IPS DF 6.9 (cell line): ENCODE results near the gene OR52E1.
"Not testable (repeated sequence)": the region's sequence is repeated elsewhere in the genome, so short reads cannot be mapped to it uniquely, and the experiment has no call there.

Experiments used
- DNase-seq: peaks from one replicate; pipeline ENCODE4 v3.0.0-alpha.2; 2013; ENCODE audit warnings: low read depth, low spot score
- H3K27ac ChIP-seq: one replicate; pipeline ENCODE4 v1.5.1; 2013; ENCODE audit warnings: low read length, control low read depth
- H3K27me3 ChIP-seq: 2 replicates; pipeline ENCODE4 v1.6.1; 2013; ENCODE audit warnings: mild to moderate bottlenecking, low read length; ENCODE audit not compliant: control insufficient read depth, insufficient read depth
- H3K36me3 ChIP-seq: 2 replicates; pipeline ENCODE4 v1.6.1; 2013; ENCODE audit warnings: low read length; ENCODE audit not compliant: control insufficient read depth, insufficient read depth
- H3K4me1 ChIP-seq: 2 replicates; pipeline ENCODE4 v1.6.1; 2013; ENCODE audit warnings: low read length; ENCODE audit not compliant: control insufficient read depth, insufficient read depth
- H3K4me3 ChIP-seq: 2 replicates; pipeline ENCODE4 v1.5.1; 2013; ENCODE audit warnings: mild to moderate bottlenecking, low read length
- H3K9me3 ChIP-seq: 2 replicates; pipeline ENCODE4 v1.6.1; 2013; ENCODE audit warnings: low read length, inconsistent platforms; ENCODE audit not compliant: control insufficient read depth, insufficient read depth
- WGBS: extraction: QIAGEN DNeasy Blood & Tissue Kit; methylation state at CpG from one replicate; pipeline ENCODE4 v1.1.7; 2013; ENCODE audit warnings: mixed read lengths, missing lambda C conversion rate; ENCODE audit not compliant: insufficient read length, insufficient coverage; 5-methylcytosine and 5-hydroxymethylcytosine counted together

Gene OR52E1

DNA sequence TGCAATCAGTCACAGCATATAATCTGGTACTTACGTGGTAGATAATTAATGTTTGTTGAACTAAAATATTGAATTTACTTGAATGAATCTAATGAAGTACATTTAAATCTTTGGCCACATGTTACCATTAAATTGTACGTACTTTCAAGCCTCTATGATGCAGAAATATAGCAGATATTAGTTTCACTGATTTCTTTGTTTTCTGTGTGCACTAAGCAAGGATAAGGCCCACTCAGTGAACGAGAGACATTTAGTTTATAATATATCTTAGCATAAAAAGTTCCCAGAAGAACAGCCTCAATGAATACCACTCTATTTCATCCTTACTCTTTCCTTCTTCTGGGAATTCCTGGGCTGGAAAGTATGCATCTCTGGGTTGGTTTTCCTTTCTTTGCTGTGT, at the start of gene OR52E1:
OR52E1 (plus strand) TSS at position 301 of the 400 bp plus-strand sequence.
- DNase-seq, result no peak
- H3K36me3 ChIP-seq, result no peaks in the 10 kb centered on the region
- H3K4me1 ChIP-seq, result no peaks in the 10 kb centered on the region
- no peaks in the 10 kb centered on the region for H3K9me3 ChIP-seq
- WGBS, result no CpG with 5 or more reads among the region's 3 CpGs
- H3K4me3 ChIP-seq, result no peak within 1 kb of the TSS
- no peaks in the 10 kb centered on the region for H3K27me3 ChIP-seq
- H3K27ac ChIP-seq, result no peak within 1 kb of the TSS

DNA sequence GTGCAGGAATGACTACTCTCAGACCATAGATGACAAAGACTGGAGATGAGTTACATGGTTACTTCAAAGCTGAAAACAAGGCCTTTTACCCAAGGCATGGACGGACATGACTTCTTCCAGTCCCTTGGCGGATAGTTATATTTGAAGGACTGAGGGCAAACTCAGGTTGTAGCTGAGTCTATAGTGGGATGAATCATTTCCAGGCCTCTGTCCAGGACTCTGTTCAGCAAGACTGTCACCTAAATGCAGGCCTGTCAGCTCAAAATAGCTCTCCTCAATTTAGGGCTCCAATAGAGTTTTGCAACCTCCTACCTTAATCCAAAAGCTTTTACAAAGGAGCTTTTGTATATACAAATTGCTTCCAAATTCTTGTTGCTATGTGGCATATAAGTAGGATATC, 47.4 kb upstream of the OR52E1 start:
- Histone ChIP-seq H3K4me3 (no peak overlapping the region), H3K27me3 (no peaks in the 10 kb centered on the region), H3K27ac (no peak overlapping the region), H3K4me1 (no peaks in the 10 kb centered on the region), H3K36me3 (no peaks in the 10 kb centered on the region), H3K9me3 (no peaks in the 10 kb centered on the region)
- no peak for DNase-seq
- no CpG with 5 or more reads among the region's 2 CpGs for WGBS

DNA sequence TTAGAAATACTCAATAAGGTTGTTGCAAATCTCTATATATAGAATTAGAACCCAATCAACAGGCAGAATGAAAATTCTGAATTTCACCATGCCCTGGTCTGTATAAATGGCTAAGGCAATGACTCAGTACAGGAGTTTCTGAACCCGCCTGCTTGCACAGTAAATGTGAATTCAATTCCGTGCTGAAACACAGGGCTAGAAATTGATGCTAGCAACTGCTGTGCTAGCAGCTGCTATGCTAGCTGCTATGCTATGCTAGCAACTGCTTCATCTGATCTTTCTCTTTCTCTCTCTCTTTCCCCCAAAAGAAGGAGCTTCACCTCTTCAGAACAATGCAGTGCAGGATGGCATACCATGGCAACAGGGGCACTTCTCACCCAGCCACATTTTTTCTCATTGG, 32.7 kb upstream of the OR52E1 start:
- H3K27me3 ChIP-seq, result no peaks in the 10 kb centered on the region
- no CpG with 5 or more reads among the region's 2 CpGs for WGBS
- DNase-seq, result no peak
- H3K9me3 ChIP-seq, result no peaks in the 10 kb centered on the region
- H3K27ac ChIP-seq, result no peak overlapping the region
- no peaks in the 10 kb centered on the region for H3K4me1 ChIP-seq
- no peak overlapping the region for H3K4me3 ChIP-seq
- no peaks in the 10 kb centered on the region for H3K36me3 ChIP-seq

DNA sequence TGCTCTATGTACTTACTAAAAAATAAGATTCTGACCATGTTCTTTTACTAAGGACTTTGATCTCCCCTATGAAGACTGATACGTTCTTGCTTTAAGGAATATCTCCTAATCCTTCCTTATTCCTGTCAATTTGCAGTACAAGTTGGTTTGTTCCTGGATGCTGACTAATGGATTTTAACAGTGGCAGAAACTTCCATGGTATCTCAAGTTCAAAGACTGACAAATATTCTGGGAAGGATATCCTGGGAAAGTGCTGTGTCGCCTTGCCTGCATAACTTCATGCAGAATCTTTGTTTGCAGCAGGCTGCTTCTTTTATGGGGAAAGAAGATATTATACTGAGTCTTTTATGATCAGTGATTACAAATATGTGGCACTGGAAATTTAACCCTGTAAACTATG, 31.4 kb upstream of the OR52E1 start:
- H3K27ac ChIP-seq, result no peak overlapping the region
- H3K9me3 ChIP-seq, result no peaks in the 10 kb centered on the region
- no peaks in the 10 kb centered on the region for H3K36me3 ChIP-seq
- no peaks in the 10 kb centered on the region for H3K4me1 ChIP-seq
- no peak for DNase-seq
- no CpG with 5 or more reads among the region's 2 CpGs for WGBS
- no peak overlapping the region for H3K4me3 ChIP-seq
- H3K27me3 ChIP-seq, result no peaks in the 10 kb centered on the region

DNA sequence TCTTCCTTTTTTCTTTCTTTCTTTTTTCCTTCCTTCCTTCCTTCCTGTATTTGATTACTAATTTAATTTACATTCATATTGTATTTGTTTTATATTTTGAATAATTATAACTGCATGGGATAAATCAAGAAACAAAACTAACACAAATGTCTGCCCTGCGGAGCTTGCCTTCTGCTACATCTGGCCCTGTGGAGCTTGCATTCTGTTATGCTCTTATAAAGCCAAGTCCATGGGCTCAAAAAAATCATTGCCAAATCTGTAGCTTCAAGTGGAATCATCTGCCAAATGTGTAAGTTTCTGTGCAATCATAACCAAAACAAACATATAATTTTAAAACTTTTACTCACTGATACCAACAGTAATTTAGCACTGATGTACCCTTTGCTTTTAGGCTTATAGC, 31.0 kb upstream of the OR52E1 start:
- H3K4me3 ChIP-seq, result no peak overlapping the region
- H3K27ac ChIP-seq, result no peak overlapping the region
- H3K27me3 ChIP-seq, result no peaks in the 10 kb centered on the region
- no peak for DNase-seq
- no peaks in the 10 kb centered on the region for H3K36me3 ChIP-seq
- H3K9me3 ChIP-seq, result no peaks in the 10 kb centered on the region
- no peaks in the 10 kb centered on the region for H3K4me1 ChIP-seq
- WGBS, result no CpG with 5 or more reads among the region's 1 CpG

DNA sequence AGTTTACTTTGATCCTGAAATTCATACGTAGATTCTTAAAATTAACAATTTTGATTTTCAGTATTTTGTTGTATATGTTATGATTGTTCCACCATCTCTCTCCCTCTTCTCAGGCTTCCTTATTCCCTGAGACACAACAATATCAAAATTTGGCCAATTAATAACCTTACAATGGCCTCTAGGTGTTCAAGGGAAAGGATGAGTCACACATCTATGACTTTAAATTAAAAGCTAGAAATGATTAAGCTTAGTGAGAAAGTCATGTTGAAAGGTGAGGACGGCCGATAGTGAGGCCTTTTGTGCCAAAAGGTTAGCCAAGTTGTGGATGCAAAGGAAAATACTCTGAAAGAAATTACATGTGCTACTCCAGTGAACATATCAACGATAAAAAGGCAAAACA, 28.5 kb upstream of the OR52E1 start:
- H3K4me1 ChIP-seq, result no peaks in the 10 kb centered on the region
- no peaks in the 10 kb centered on the region for H3K27me3 ChIP-seq
- no CpG with 5 or more reads among the region's 4 CpGs for WGBS
- no peak overlapping the region for H3K4me3 ChIP-seq
- H3K36me3 ChIP-seq, result no peaks in the 10 kb centered on the region
- no peaks in the 10 kb centered on the region for H3K9me3 ChIP-seq
- H3K27ac ChIP-seq, result no peak overlapping the region
- no peak for DNase-seq

DNA sequence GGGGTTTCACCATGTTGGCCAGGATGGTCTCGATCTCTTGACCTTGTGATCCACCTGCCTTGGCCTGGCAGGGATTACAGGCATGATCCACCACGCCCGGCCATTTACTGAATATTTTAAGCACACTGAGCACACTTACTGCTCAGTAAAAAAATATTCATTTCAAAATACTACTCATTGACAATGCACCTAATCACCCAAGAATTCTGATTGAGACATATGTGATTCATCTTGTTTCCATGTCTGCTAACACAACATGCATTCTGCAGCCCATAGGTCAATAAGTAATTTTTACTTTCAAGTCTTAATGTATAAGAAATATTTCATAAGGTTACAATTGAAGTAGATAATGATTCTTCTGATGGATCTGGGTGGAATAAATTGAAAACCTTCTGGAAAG, 27.3 kb upstream of the OR52E1 start:
- Histone ChIP-seq H3K36me3 (no peaks in the 10 kb centered on the region), H3K27me3 (no peaks in the 10 kb centered on the region), H3K9me3 (no peaks in the 10 kb centered on the region), H3K4me1 (no peaks in the 10 kb centered on the region), H3K27ac (no peak overlapping the region), H3K4me3 (no peak overlapping the region)
- no CpG with 5 or more reads among the region's 3 CpGs for WGBS
- no peak for DNase-seq

DNA sequence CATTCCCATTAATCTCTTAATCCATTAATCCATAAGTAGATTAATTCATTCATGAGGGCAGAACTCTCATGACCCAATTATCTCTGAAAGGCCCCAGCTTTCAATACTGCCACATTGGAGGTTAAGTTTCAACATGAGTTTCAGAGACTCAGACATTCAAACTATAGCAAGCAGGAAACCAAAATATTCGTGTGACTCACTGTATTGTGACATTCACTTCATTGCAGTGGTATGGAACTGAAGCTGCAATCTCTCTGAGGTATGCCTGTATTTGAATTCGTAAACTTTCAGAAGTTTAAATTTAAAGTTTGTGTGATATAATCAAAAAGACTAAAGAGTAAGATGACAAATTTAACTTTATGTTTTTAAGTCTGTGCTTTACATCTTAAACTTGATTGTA, 26.0 kb upstream of the OR52E1 start:
- no peaks in the 10 kb centered on the region for H3K4me1 ChIP-seq
- H3K9me3 ChIP-seq, result no peaks in the 10 kb centered on the region
- H3K4me3 ChIP-seq, result no peak overlapping the region
- no CpG with 5 or more reads among the region's 2 CpGs for WGBS
- H3K36me3 ChIP-seq, result no peaks in the 10 kb centered on the region
- no peak for DNase-seq
- no peaks in the 10 kb centered on the region for H3K27me3 ChIP-seq
- no peak overlapping the region for H3K27ac ChIP-seq

DNA sequence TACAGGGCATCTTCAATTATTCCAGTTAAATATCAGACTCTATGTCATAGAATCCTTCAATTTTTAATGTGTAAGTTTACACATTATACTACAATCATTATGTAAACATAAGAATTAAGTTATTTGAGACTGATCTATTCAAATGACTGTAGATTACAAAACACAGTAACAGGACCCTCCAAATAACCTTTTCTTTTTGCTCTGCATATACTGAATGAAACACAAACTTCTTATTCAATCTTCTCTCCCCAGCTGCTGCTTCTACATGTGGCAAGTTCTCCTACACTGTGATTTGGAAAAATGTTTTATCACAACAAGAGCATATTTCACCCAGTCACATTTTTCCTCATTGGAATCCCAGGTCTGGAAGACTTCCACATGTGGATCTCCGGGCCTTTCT, 23.1 kb upstream of the OR52E1 start, which contains the start of gene OR52J3:
OR52J3 (plus strand) TSS at position 301 of the 400 bp plus-strand sequence; CDS start at position 301, 0 bp downstream.
- no peaks in the 10 kb centered on the region for H3K36me3 ChIP-seq
- no peak within 1 kb of the TSS for H3K4me3 ChIP-seq
- H3K27me3 ChIP-seq, result no peaks in the 10 kb centered on the region
- H3K9me3 ChIP-seq, result no peaks in the 10 kb centered on the region
- no peak within 1 kb of the TSS for H3K27ac ChIP-seq
- DNase-seq, result no peak
- WGBS, result no CpG with 5 or more reads among the region's 1 CpG
- no peaks in the 10 kb centered on the region for H3K4me1 ChIP-seq

DNA sequence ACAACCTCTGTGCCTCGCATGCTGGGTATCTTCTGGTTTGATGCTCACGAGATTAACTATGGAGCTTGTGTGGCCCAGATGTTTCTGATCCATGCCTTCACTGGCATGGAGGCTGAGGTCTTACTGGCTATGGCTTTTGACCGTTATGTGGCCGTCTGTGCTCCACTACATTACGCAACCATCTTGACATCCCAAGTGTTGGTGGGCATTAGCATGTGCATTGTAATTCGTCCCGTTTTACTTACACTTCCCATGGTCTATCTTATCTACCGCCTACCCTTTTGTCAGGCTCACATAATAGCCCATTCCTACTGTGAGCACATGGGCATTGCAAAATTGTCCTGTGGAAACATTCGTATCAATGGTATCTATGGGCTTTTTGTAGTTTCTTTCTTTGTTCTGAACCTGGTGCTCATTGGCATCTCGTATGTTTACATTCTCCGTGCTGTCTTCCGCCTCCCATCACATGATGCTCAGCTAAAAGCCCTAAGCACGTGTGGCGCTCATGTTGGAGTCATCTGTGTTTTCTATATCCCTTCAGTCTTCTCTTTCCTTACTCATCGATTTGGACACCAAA, 22.5 kb upstream of the OR52E1 start:
- no peaks in the 10 kb centered on the region for H3K36me3 ChIP-seq
- WGBS, result no CpG with 5 or more reads among the region's 15 CpGs
- no peak for DNase-seq
- no peaks in the 10 kb centered on the region for H3K9me3 ChIP-seq
- no peaks in the 10 kb centered on the region for H3K27me3 ChIP-seq
- no peaks in the 10 kb centered on the region for H3K4me1 ChIP-seq
- H3K27ac ChIP-seq, result no peak overlapping the region
- H3K4me3 ChIP-seq, result no peak overlapping the region

DNA sequence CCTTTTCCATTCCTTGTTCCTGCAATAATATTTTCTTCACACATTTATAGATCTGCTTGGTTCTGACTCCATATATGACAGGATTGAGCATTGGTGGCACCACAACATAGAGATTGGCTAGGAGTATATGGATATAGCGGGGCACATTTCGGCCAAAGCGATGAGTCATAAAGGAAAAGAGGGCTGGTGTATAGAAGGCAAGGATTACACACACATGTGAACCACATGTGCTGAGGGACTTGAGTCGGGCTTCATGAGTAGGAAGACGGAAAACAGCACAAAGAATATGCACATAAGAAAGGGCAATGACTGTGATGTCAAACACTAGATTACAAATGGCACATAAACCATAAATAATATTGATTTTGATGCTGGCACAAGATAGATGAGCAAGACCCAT, 10.7 kb upstream of the OR52E1 start:
- not testable (repeated sequence) for H3K27me3 ChIP-seq, DNase-seq, H3K27ac ChIP-seq, H3K4me3 ChIP-seq, H3K36me3 ChIP-seq, H3K4me1 ChIP-seq, H3K9me3 ChIP-seq
- WGBS, result no CpG with 5 or more reads among the region's 5 CpGs
